DMS53 treated with DMSO at 0.1 percent for 48 hours (cell line): ENCODE results near the gene CCR6.
"Not testable (repeated sequence)": the region's sequence is repeated elsewhere in the genome, so short reads cannot be mapped to it uniquely, and the experiment has no call there.

ENCODE experiments used
- DNase-seq: peaks from one replicate; lab custom pipeline; 2025; ENCODE audit not compliant: unreplicated experiment; lab: John Stamatoyannopoulos, UW

Gene CCR6

DNA sequence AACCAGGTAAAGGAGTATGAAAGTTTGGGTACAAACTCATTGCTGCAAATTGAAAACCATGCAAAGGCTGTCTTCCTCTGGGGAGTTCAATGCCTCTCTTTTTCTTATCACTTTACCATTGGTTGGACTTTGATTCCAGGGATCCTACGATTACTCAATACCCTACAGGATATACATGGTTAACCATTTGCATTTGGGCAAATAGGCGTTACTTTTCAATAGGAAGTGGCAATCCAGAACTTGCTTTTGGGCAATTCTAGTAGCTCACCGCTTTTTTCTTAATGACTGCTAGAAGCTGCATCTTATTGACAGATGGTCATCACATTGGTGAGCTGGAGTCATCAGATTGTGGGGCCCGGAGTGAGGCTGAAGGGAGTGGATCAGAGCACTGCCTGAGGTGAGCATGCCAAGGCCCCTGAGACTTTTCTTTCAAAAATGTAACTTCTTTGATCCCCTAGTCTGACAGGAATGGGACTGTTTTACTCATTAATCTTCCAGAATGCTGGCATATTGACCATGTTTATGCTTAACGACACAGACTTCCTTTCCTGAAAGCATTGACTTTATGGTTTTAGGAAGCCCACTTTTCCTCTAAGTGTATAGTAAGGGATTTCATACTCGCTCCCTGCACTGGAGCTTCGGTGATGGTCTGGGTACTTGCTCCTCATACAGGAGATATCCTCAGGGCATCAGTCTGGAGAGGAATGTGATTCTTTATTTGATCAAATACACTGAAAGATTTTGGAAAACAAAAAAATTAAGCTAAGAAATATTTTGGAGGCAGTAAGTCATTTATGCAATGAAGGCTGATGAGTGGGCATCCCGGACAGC, at the start of gene CCR6:
CCR6 (plus strand) TSS at position 270 of the 831 bp plus-strand sequence. CDS start 13,039 bp downstream, outside the sequence.
- DNase-seq: no peak

- no peak for DNase-seq
These were observed 49.1 kb upstream of the CCR6 start for GRCh38 chr6:167073679-167074274.

GRCh38 chr6:167077241-167077932, 45.5 kb upstream of the CCR6 start:
- DNase-seq: no peak

DNA sequence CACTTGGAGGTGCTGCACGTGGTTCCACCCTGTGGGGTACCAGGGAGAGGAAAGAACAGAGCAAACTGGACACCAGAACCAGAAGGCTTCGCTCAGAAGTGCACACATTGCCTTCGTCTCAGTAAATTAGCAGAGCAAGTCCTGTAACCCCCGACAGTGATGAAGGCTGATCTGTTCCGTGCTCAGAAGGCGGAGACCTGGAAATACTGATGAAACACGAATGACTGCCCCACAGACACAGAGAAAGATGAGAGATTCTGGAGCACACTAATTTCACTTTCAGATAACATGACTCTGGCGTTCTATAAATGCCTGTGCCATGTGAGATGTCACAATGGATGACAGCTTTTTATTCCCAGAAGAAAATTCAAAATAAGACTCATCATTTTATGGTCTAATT, 44.2 kb upstream of the CCR6 start:
- no peak for DNase-seq

GRCh38 chr6:167079853-167080297, 43.0 kb upstream of the CCR6 start:
- no peak for DNase-seq

DNA sequence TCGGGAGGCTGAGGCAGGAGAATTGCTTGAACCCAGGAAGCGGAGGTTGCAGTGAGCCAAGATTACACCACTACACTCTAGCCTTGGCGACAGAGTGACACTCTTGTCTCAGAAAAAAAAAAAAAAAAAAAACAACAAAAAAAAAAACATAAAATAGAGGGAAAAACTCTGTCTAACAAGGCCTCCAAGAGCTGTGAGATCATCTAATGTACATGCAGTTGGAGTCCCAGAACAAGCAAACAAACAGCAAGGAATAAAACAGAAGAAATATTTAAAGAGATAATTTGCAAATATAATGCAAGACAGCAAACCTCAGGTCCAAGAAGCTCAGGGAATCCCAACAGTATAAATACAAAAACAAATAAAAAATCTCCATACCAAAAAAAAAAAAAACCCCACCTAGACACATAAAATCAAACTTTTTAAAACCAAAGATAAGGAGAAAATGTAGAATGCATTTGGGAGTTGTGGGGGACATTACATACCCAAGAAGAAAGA, 35.0 kb upstream of the CCR6 start:
- DNase-seq: no peak

DNA sequence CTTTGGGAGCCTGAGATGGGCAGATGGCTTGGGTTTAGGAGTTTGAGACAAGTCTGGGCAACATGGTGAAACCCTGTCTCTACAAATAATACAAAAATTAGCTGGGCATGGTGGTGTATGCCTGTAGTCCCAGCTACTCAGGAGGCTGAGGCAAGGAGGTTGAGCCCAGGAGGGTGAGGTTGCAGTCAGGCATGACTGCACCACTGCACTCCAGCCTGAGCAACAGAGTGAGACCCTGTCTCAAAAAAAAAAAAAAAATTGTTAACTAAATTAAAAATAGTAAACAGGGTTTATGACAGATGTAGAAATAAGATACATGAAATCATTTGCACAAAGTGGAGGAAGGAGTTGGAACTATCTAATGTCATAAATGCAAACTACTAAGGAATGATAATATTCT, 34.2 kb upstream of the CCR6 start:
- not testable (repeated sequence) for DNase-seq

DNA sequence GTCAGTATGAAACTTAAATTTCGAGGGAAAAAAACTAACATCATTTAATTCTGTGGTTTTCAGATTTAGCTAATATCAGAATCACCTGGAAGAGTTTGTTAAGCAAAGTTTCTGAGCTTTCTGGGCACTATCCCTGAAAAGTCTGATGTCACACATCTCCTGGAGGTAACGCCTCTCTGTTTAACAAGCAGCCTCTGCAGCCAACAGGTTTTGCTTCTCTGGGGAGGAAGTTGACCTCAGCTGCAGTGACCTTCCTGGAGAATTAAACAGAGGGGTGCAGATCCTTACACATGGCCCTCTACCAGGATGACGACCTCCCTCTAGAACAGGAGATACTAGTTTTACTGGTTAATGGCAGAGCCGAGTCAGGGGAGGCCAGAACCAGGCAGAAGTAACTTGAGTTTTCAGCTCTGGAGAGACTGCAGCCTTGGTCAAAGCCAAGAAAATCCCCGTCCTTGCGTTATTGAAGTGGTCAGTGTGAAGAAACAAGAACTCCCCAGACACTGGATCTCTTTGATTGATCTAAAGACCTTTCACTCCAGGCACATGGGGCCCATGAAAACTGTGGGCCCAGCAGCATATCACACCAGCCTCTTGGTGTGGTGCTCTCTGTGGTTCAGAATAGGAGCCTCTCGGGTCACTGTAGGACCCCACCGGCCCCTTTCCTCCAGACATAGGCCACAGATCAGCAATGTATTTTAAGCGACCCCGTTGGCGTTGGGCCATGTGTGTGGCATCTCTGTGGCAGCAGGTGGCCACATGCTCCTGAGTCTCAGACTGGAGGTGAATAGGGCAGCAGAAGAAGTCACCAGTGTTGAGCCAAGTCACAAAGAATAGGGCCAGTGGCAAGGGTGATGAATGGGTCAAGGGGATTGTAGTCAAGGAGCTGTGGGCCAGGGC, 33.4 kb upstream of the CCR6 start:
- no peak for DNase-seq

DNA sequence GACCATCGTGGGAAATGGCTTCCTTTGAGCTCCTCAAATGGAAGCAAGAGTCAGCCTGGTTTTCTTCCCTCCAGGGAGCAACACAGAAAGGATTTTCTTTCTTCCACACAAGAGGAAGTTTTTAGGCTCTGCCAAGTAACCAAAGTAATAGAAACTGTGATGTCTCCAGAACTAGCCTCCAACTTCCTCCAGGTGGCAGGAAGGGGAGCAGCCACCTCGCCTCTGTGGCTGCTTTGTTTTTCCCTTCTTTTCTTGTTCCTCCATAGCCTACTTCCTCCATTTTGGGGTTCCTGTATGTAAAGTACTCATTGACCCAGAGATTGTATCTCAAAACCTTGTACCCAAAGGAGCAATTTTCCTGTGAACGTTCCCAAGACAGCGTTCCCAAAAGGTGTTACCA, 32.7 kb upstream of the CCR6 start:
- DNase-seq: no peak

- DNase-seq: no peak
These were observed 31.7 kb upstream of the CCR6 start for GRCh38 chr6:167091026-167091804.

- no peak for DNase-seq
These were observed 31.1 kb upstream of the CCR6 start for GRCh38 chr6:167091805-167092107.

GRCh38 chr6:167092672-167093339, 30.1 kb upstream of the CCR6 start:
- no peak for DNase-seq

GRCh38 chr6:167093406-167093921, 29.4 kb upstream of the CCR6 start:
- DNase-seq: no peak

GRCh38 chr6:167093922-167094432, 28.9 kb upstream of the CCR6 start:
- DNase-seq: no peak

DNA sequence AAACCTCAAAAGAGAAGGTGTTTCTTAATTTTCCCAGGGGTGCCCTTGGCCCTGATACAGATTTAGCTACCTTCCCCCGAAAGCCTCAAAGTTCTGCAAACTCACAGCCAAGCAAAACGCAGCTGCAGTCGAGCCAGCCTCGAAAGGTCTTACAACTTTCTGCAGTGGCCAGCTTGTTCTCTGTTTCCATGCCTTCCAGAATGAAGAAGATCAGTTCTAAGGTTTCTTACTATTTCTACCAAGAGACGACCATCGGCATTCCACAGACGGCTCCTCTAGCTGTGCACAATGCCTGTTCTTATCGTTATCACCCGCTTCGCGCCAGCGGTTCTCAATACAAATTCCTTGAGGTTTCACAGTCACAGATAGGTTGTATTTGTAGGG, 28.5 kb upstream of the CCR6 start:
- no peak for DNase-seq

DNA sequence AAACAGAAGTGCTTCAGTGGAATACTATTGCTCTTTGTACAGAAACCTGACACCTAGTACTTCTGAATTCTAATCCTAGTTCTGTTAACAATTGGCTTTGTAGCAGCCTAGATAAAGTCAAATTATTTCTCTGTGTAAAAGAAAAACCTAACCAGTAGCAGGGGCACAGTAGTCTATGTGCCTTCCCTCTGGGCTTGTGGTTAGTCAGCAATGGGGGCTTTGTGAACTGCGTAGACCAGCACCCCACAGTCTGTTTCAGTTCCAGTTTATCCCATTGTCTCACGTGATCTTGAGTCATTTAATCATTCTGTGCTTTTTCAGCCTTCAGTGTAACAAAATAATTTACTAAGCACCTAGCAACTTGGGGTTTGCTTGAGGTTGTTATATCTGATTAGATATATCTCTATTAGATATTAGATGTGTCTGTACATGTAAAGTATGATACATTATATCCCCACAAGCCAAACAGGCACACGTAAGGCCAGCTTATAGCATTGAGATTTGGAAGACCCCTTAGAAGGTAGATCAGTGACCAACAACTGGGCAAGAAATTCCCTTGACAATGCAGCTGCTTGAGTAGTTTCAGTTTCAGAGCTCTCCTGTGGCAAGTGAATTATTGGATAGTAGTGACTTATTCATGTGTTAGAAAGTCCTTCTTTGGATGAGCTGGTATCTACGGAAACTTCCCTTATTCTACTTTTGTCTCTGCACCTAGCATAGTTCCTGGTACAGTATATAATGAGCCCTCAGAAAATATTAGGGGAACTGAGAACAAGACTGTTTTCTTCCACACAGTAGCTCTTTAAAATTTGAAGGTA, 27.9 kb upstream of the CCR6 start:
- no peak for DNase-seq

GRCh38 chr6:167095888-167096287, 27.0 kb upstream of the CCR6 start:
- no peak for DNase-seq

- DNase-seq: no peak
These were observed 25.9 kb upstream of the CCR6 start for GRCh38 chr6:167096991-167097390.
